BJ (cell line): ENCODE measurements around the gene NPC1. TPM values are rescaled to one million over a fixed set of nuclear protein-coding genes. Genes with fewer than 3 reads are reported as not detected.
"Not testable (repeated sequence)": the region's sequence is repeated elsewhere in the genome, so short reads cannot be mapped to it uniquely, and the experiment has no call there.

Source experiments
- CTCF ChIA-PET: fragments of 350-600 bp; formaldehyde crosslinking; extraction: SDS; loops from one replicate; lab custom pipeline; 2021; ENCODE audit warnings: antibody characterized with exemption, inconsistent platforms; lab: Yijun Ruan, JAX
- POLR2A ChIA-PET: fragments of 300-600 bp; sonication (Branson Sonifier 250); formaldehyde crosslinking; extraction: SDS; loops from one replicate; lab custom pipeline; 2021; ENCODE audit warnings: antibody characterized with exemption; lab: Charles Lee
- DNase-seq: peaks from one replicate; pipeline ENCODE4 v3.0.0-alpha.2; 2011; ENCODE audit warnings: low read depth
- H3K27me3 ChIP-seq: 2 replicates; pipeline ENCODE4 v1.6.0; 2011; ENCODE audit warnings: low read length; ENCODE audit not compliant: control insufficient read depth, insufficient read depth
- H3K36me3 ChIP-seq: 2 replicates; pipeline ENCODE4 v1.5.1; 2011; ENCODE audit warnings: low read length; ENCODE audit not compliant: control insufficient read depth, insufficient read depth
- H3K4me3 ChIP-seq: 2 replicates; pipeline ENCODE4 v1.5.1; 2011; ENCODE audit warnings: low read depth, mild to moderate bottlenecking, control low read depth, low read length
- polyA plus RNA-seq: library from polyadenylated mRNA; depleted of rRNA; stranded (reverse); fragments of >200 nt; gene quantifications from 2 replicates; pipeline ENCODE4 v1.2.3, GENCODE V29; 2011
- TF ChIP-seq, protein P1 (sequence below): IDR thresholded peaks from 2 replicates; pipeline ENCODE4 v1.5.1; 2011; ENCODE audit warnings: low read depth, mild to moderate bottlenecking, control low read depth, inconsistent platforms, low read length, moderate library complexity; ENCODE audit not compliant: insufficient read depth

NPC1 gene
- polyA plus RNA-seq, 1 experiment: 54.5 TPM

DNA sequence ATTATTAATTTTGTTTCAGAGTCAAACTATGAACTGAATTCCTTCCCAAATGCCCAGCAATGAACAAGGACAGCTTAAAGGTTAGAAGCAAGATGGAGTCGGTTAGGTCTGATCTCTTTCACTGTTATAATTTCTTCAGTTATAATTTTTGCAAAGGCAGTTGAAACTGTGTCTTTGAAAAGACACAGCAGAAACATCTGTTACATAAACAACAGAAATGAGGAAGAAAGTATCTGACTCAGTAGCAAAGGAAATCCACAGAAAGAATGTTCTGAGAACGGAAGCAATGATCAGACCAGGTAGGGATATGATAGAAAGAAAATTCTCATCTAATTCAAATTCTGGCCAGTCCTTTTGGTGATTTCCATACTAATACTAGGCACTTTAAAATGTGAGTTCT, 88.2 kb downstream of the NPC1 start:
- DNase-seq: no peak
- CTCF ChIA-PET: interaction anchor here (0.6 to 4.0 kb wide), 25 partner anchors 9 to 991 kb away, joined by 3 to 45 read pairs (median 4); no protein-coding TSS in a partner anchor
- TF ChIP-seq, protein P1, sequence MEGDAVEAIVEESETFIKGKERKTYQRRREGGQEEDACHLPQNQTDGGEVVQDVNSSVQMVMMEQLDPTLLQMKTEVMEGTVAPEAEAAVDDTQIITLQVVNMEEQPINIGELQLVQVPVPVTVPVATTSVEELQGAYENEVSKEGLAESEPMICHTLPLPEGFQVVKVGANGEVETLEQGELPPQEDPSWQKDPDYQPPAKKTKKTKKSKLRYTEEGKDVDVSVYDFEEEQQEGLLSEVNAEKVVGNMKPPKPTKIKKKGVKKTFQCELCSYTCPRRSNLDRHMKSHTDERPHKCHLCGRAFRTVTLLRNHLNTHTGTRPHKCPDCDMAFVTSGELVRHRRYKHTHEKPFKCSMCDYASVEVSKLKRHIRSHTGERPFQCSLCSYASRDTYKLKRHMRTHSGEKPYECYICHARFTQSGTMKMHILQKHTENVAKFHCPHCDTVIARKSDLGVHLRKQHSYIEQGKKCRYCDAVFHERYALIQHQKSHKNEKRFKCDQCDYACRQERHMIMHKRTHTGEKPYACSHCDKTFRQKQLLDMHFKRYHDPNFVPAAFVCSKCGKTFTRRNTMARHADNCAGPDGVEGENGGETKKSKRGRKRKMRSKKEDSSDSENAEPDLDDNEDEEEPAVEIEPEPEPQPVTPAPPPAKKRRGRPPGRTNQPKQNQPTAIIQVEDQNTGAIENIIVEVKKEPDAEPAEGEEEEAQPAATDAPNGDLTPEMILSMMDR: no peak
- H3K36me3 ChIP-seq: no peaks in the 10 kb centered on the region
- POLR2A ChIA-PET: no interaction called here
- no peak overlapping the region for H3K4me3 ChIP-seq
- no peaks in the 10 kb centered on the region for H3K27me3 ChIP-seq

DNA sequence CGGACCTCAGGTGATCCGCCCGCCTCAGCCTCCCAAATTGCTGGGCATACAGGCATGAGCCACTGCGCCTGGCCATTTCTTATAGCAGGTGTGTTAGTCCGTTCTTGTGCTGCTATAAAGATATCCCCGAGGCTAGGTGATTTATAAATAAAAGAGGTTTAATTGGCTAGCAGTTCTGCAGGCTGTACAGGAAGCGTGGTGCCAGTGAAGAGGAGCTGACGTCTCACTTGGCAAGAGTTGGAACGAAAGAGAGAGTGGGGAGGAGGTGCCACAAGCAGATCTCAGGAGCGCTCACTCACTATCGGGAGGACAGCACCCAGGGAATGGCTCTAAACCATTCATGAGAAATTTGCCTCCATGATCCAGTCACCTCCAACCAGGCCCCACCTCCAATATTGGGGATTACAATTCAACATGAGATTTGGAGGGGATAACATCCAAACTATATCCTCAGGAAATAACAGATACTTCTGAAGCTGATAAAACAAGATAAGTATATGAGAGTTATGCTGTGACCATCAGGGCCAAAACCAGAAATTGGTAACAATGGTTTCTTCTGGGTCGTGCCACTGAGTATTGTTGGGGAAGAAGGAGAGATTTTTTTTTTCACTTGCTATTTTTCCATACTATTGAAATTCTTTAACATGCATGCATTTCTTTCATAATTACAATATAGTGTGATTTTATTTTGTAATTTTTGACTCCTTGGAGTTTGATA, 90.4 kb downstream of the NPC1 start:
- POLR2A ChIA-PET: no interaction called here
- Histone ChIP-seq H3K36me3 (no peaks in the 10 kb centered on the region), H3K27me3 (no peaks in the 10 kb centered on the region), H3K4me3 (no peak overlapping the region)
- DNase-seq: no peak
- TF ChIP-seq, protein P1: no peak
- CTCF ChIA-PET: interaction anchor here (0.6 kb wide), 2 partner anchors 92 to 286 kb away, joined by 3 read pairs; no protein-coding TSS in a partner anchor

DNA sequence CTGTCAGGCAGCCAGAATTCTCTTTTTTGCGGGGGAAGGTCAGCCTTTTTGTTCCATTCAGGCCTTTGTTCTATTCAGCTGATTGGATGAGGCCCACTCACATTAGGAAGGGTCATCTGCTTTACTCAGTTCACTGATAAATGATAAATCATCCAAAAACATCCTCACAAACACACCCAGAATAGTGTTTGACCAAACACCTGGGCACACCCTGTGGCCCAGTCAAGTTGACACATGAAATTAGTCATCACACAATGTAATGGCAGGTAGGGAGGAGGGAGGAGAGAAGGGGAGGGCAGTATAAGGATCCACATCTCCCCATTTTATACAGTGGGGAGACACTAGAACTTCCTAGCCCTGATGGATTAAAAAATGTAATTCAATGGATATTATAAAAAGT, 91.3 kb downstream of the NPC1 start:
- H3K4me3 ChIP-seq: no peak overlapping the region
- H3K36me3 ChIP-seq: no peaks in the 10 kb centered on the region
- TF ChIP-seq, protein P1: no peak
- ChIA-PET POLR2A (no interaction called here), CTCF (no interaction called here)
- no peaks in the 10 kb centered on the region for H3K27me3 ChIP-seq
- no peak for DNase-seq

DNA sequence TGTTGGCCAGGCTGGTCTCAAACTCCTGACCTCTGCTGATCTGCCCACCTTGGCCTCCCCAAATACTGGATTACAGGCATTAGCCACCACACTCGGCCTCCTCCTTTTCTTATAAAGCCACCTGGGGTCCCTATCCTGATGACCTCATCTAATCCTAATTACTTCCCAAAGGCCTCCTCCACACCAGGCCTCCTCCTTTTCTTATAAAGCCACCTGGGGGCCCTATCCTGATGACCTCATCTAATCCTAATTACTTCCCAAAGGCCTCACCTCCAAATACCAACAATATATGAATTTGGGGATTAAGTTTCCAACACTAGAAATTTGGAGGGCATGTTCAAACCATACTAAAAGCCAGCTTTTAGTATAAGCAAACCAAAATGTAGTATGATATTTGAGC, 92.7 kb downstream of the NPC1 start:
- Histone ChIP-seq H3K36me3 (no peaks in the 10 kb centered on the region), H3K4me3 (no peak overlapping the region), H3K27me3 (no peaks in the 10 kb centered on the region)
- no peak for DNase-seq
- ChIA-PET CTCF (interaction anchor here (0.7 kb wide), 1 partner anchor 209 kb away, joined by 3 read pairs; no protein-coding TSS in a partner anchor), POLR2A (no interaction called here)
- TF ChIP-seq, protein P1: no peak

DNA sequence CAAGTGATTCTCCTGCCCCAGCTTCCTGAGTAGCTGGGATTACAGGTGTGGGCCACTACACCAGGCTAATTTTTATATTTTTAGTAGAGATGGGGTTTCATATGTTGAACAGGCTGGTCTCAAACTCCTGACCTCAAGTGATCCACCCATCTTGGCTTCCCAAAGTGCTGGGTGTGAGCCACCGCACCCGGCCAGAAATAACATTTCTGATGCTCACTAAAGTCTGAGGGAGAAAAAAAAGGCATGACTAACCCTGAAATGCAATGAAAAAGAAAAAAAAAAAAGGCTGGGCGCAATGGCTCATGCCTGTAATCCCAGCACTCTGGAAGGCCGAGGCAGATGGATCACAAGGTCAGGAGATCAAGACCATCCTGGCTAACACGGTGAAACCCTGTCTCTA, 96.7 kb downstream of the NPC1 start:
- DNase-seq, H3K27me3 ChIP-seq, H3K36me3 ChIP-seq, POLR2A ChIA-PET, H3K4me3 ChIP-seq: not testable (repeated sequence)
- CTCF ChIA-PET: interaction anchor here (4.6 kb wide), 1 partner anchor 9 kb away, joined by 25 read pairs; no protein-coding TSS in a partner anchor
